ENCODE measurements around the gene PRKD1.
A peak's percentile ranks its signal among the peaks of the same experiment; 100 is the strongest.

PRKD1 gene

GRCh38 chr14:29603696-29604095 lies 324.0 kb downstream of the PRKD1 start:
- no peak for DNase-seq (ENCODE audit: low spot score)

GRCh38 chr14:29601616-29602015 lies 326.0 kb downstream of the PRKD1 start:
- DNase-seq (ENCODE audit: low spot score), result no peak

DNA sequence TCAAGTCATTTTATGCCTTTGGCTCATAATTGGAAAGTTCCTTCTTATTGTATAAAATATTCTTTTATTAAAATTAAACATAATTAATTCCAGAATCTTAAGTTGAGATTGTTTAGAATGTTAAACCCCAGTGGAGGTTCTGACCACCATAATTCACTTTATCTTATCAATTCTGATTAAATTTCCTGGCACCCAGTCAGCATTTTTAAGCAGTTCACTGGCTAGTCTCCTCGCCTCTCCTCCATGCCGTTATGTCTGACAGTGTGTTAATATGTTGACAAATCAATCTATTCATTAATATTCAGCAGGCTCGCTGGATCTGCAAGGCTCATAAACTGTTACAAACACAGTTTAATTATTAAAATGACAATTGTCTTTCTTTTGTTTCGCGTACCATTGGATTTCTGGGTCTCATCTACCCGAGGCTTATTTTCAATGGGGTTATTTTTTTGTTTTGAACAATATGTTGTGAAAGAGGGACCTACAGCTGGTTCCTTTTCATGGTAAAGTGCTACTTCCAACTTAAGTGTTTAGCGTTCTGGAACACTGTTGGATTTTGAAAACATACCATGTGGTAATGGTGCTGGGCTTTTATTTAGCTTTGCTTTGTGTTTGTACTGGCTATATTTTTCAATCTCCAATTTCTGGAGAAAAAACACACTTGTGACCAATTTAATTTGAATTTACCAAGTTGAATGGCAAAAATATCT lies 339.7 kb downstream of the PRKD1 start:
- DNase-seq (ENCODE audit: low spot score), result no peak

DNA sequence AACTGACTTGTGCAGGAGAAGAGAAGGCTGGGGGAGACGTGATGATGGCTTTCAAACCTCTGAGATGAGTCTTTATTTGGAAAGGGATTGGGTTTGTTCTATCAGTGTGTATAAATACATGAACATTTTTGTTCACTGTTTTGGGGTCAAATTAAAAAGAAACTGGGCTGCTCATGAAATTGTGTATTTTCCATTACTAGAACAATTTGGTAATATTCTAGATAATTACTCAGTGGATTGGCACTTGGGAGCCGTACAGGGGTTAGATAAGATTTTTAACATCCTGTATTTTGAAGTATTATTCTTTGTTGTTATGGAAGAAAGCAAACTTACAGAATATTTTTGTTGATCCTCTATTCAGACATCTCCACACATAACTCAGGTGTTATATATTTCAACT lies 340.6 kb downstream of the PRKD1 start:
- no peak for DNase-seq (ENCODE audit: low spot score)

GRCh38 chr14:29584992-29585391 lies 342.7 kb downstream of the PRKD1 start:
- DNase-seq (ENCODE audit: low spot score), result peak; percentile 8

- no peak for DNase-seq (ENCODE audit: low spot score)
Measured at GRCh38 chr14:29580763-29581162, 346.9 kb downstream of the PRKD1 start.

GRCh38 chr14:29579838-29580237 lies 347.8 kb downstream of the PRKD1 start:
- no peak for DNase-seq (ENCODE audit: low spot score)

GRCh38 chr14:29576927-29577326 lies 350.7 kb downstream of the PRKD1 start:
- DNase-seq (ENCODE audit: low spot score), result no peak

- DNase-seq (ENCODE audit: low spot score), result no peak
Measured at GRCh38 chr14:29569194-29569593, 358.5 kb downstream of the PRKD1 start.

DNA sequence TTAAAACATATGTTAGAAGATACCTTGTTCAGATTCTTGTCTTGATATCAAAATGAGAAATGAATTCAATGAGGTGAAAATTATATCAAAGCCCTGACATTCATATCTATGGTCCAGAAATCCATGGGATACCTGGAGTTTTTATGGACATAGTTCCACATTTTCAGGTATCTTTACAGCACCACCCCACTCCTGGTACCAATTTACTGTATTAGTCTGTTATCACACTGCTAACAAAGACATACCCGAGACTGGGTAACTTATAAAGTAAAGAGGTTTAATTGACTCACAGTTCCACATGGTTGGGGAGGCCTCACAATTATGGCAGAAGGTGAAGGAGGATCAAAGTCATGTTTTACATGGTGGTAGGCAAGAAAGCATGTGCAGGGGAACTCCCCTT lies 361.5 kb downstream of the PRKD1 start:
- no peak for DNase-seq (ENCODE audit: low spot score)

DNA sequence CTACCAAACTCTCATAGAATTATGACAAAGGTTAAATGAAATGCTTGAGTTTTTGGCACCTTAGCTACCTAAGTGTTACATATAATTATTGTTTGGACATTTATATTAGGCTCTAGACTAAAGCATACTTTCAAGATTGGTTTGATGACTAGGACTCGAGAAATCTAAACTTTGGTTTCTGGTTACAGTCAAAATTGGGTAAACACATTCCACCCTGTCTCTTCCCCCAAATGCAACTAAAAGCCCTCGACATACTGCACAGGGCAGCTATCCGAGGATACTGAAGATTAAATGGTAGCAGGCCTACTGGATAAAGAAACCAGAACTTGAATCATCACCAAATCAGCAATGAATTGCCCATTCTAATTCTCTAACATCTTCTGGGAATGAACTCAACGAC lies 369.1 kb downstream of the PRKD1 start:
- DNase-seq (ENCODE audit: low spot score), result no peak

DNA sequence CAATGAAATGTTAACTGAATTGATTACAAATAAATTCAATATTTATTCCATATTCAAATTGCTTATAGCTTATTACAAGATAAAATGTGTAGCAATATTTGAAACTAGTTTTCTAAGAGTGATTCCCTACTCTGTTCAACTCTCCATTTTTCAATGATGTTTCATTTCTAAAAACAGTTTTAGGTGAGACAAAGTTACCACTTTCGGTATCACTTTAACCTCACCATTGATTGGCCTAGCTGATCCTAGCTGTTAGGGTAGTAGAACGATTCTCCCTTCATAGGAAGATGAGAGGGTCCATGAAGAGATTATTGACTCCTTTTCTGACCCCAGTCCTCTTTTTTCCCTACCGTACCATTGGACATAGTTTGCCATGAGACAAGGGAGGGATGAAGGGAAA lies 373.3 kb downstream of the PRKD1 start:
- DNase-seq (ENCODE audit: low spot score), result no peak

DNA sequence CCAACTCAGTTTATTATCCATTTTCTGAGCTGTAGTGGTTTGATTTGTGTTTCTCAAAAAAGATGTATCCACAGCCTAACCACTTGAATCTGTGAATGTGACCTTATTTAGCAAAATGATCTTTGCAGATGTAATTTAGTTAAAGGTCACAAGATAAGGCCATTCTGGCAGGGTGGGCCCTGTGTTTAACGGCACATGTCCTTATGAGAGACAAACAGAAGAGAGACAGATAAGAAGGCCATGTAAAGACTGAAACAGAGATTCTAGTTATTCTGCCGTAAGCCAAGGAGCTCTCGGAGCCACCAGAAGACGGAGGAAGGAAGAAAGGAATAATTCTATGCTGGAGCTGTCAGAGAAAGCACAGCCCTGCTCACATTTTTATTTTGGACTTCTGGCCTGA lies 374.2 kb downstream of the PRKD1 start:
- no peak for DNase-seq (ENCODE audit: low spot score)

- DNase-seq (ENCODE audit: low spot score), result peak; percentile 37
Measured at GRCh38 chr14:29548948-29549370, 378.7 kb downstream of the PRKD1 start.

- DNase-seq (ENCODE audit: low spot score), result no peak
Measured at GRCh38 chr14:29545714-29546113, 381.9 kb downstream of the PRKD1 start.

DNA sequence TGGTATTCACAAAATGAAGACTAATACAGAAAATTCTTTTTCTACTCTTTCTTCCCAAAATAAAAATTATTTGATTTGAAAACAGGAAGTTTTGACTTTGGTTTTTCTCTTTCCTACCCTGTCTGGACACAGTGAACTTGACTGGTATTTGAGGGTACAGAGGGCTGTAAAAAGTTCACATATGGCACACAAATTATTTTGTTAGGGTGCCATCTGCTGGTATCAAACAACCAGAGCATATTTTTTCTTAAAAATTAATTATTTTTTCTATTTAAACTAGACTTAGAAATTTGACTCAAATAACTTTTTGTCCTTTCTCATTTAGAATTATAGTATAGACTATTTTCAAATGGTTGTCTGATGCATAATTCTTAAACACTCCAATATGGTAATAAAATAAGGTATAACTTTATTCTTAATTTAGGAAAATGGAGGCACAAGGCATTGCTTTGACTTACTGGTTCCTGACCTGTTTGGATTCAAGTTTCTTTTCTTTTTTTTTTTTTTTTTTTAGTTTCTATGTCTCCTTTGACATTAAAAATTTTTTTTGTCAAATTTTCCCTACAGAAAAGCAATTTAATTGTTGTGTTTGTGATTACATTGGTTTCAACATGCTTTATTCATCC lies 390.6 kb downstream of the PRKD1 start:
- no peak for DNase-seq (ENCODE audit: low spot score)

DNA sequence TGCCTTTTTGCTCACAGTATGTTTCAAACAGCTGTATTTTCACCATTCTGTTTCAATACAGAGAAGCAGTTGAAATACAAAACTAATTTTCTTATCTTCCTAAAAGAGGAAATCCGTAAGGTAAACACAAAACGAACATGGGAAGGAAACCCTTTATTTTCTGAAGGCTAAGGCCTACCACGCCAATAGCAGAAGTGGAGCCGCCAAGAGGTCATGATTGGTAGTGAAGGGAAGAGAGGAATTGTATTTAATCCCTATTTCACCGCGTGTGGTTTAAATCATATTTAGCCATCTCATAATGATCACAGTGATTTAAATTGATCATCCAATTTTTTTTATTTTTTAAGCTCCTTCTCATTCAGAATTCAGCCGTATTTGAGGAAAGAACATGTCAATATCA lies 398.2 kb downstream of the PRKD1 start:
- DNase-seq (ENCODE audit: low spot score), result peak; percentile 3

GRCh38 chr14:29528889-29529288 lies 398.8 kb downstream of the PRKD1 start:
- no peak for DNase-seq (ENCODE audit: low spot score)

DNA sequence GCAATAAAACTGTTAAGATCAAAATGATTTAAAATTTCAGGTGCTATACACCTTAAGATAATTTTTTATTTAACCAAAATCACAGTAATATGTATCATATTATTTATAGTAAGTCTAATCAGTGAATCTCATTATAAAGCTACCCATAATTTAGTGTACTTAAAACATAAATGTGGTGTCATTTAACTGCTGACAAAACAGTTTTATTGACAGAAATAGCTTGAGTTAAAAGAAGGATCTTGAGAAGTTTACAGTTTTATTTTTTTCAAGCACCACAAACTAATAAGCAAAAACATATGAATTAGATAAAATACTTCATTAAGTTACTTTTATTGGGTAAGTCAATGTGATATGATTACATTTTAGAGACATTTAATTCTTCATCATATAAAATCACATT lies 400.4 kb downstream of the PRKD1 start:
- no peak for DNase-seq (ENCODE audit: low spot score)
